Thymus (tissue), 11 donors: ENCODE data around the gene CSRNP3. TPM values are rescaled to one million over a fixed set of nuclear protein-coding genes. Genes with fewer than 3 reads are reported as not detected.

Experiments
- DNase-seq, 9 donors: peaks; one replicate each; pipeline ENCODE4 v3.0.0-alpha.2; 2013; ENCODE audit warnings: low spot score in 9 of 9, low read depth in 6 of 9, missing footprints in 1 of 9
- H3K27ac ChIP-seq, 2 donors: one replicate each; pipeline ENCODE4 v1.5.1; 2013; ENCODE audit warnings: control low read depth in 1 of 2, low read depth in 1 of 2, low read length in 1 of 2, mild to moderate bottlenecking in 1 of 2, moderate library complexity in 1 of 2
- H3K27me3 ChIP-seq, 2 donors: one replicate each; pipeline ENCODE4 v1.5.1; 2013; ENCODE audit warnings: low read length in 1 of 2; ENCODE audit not compliant: control insufficient read depth in 2 of 2, insufficient read depth in 1 of 2
- H3K36me3 ChIP-seq, 2 donors: one replicate each; pipeline ENCODE4 v1.5.1; 2013; ENCODE audit warnings: low read length in 1 of 2, mild to moderate bottlenecking in 1 of 2, moderate library complexity in 1 of 2; ENCODE audit not compliant: control insufficient read depth in 2 of 2, insufficient read depth in 2 of 2
- H3K4me1 ChIP-seq, 2 donors: one replicate each; pipeline ENCODE4 v1.5.1; 2013; ENCODE audit warnings: low read length in 2 of 2; ENCODE audit not compliant: control insufficient read depth in 2 of 2, insufficient read depth in 2 of 2
- H3K4me3 ChIP-seq, 2 donors: one replicate each; pipeline ENCODE4 v1.5.1; 2013; ENCODE audit warnings: low read length in 2 of 2, control low read depth in 1 of 2, mild to moderate bottlenecking in 1 of 2
- H3K9me3 ChIP-seq, 2 donors: one replicate each; pipeline ENCODE4 v1.5.1; 2013; ENCODE audit warnings: low read length in 1 of 2, mild to moderate bottlenecking in 1 of 2; ENCODE audit not compliant: control insufficient read depth in 2 of 2, insufficient read depth in 1 of 2
- WGBS: extraction: QIAGEN DNeasy Blood & Tissue Kit; methylation state at CpG from one replicate; pipeline ENCODE4 v1.1.7; 2013; 5-methylcytosine and 5-hydroxymethylcytosine counted together
- polyA plus RNA-seq: library from polyadenylated mRNA; stranded (reverse); fragments of 200-250 nt; gene quantifications from one replicate; pipeline ENCODE4 v1.2.3, GENCODE V29; 2013
- total RNA-seq: library from RNA; stranded (reverse); fragments of 120-200 nt; gene quantifications from one replicate; pipeline ENCODE4 v1.2.4, GENCODE V29; 2013
- donor health status: healthy.

CSRNP3 gene
- total and polyA plus RNA-seq, 2 donors = 0.68 to 1.7 TPM

- H3K27ac ChIP-seq = no peak overlapping the region
- WGBS = 99% methylated on average over 13 of the region's 13 CpGs
- no peaks in the 10 kb centered on the region for H3K36me3 ChIP-seq
- no peaks in the 10 kb centered on the region for H3K4me1 ChIP-seq
- H3K9me3 ChIP-seq = peaks cover 0 to 3% of the 10 kb centered on the region in 2 donors
- DNase-seq = no peak
- no peaks in the 10 kb centered on the region for H3K27me3 ChIP-seq
- H3K4me3 ChIP-seq = no peak overlapping the region
Measured at GRCh38 chr2:165678882-165679281, 209.4 kb downstream of the CSRNP3 start.

- Histone ChIP-seq H3K36me3 (no peaks in the 10 kb centered on the region), H3K4me1 (no peaks in the 10 kb centered on the region), H3K4me3 (no peak overlapping the region), H3K9me3 (peaks cover 0 to 3% of the 10 kb centered on the region in 2 donors), H3K27me3 (no peaks in the 10 kb centered on the region), H3K27ac (no peak overlapping the region)
- DNase-seq = no peak
- WGBS = 96% methylated on average over 2 of the region's 2 CpGs
Measured at GRCh38 chr2:165679621-165680020, 210.1 kb downstream of the CSRNP3 start.

- no peaks in the 10 kb centered on the region for H3K36me3 ChIP-seq
- H3K27ac ChIP-seq = no peak overlapping the region
- WGBS = 96% methylated on average over 1 of the region's 1 CpG
- no peaks in the 10 kb centered on the region for H3K27me3 ChIP-seq
- H3K4me3 ChIP-seq = no peak overlapping the region
- H3K9me3 ChIP-seq = peaks cover 0 to 3% of the 10 kb centered on the region in 2 donors
- no peaks in the 10 kb centered on the region for H3K4me1 ChIP-seq
- DNase-seq = no peak
Measured at GRCh38 chr2:165681841-165682240, 212.3 kb downstream of the CSRNP3 start.

GRCh38 chr2:165682546-165682945, 213.0 kb downstream of the CSRNP3 start:
- H3K4me3 ChIP-seq = no peak overlapping the region
- H3K27me3 ChIP-seq = no peaks in the 10 kb centered on the region
- peaks cover 0 to 3% of the 10 kb centered on the region in 2 donors for H3K9me3 ChIP-seq
- no peak overlapping the region for H3K27ac ChIP-seq
- no peak for DNase-seq
- no peaks in the 10 kb centered on the region for H3K4me1 ChIP-seq
- WGBS = 90% methylated on average over 1 of the region's 1 CpG
- no peaks in the 10 kb centered on the region for H3K36me3 ChIP-seq

- H3K27ac ChIP-seq = no peak overlapping the region
- H3K9me3 ChIP-seq = no peaks in the 10 kb centered on the region
- no peaks in the 10 kb centered on the region for H3K27me3 ChIP-seq
- no peak overlapping the region for H3K4me3 ChIP-seq
- 95% methylated on average over 2 of the region's 2 CpGs for WGBS
- DNase-seq = no peak
- H3K4me1 ChIP-seq = no peaks in the 10 kb centered on the region
- no peaks in the 10 kb centered on the region for H3K36me3 ChIP-seq
Measured at GRCh38 chr2:165686800-165687199, 217.3 kb downstream of the CSRNP3 start.

GRCh38 chr2:165687426-165688002, 218.0 kb downstream of the CSRNP3 start:
- WGBS = 88% methylated on average over 4 of the region's 4 CpGs
- no peak overlapping the region for H3K27ac ChIP-seq
- no peaks in the 10 kb centered on the region for H3K4me1 ChIP-seq
- no peaks in the 10 kb centered on the region for H3K9me3 ChIP-seq
- DNase-seq = no peak
- no peaks in the 10 kb centered on the region for H3K36me3 ChIP-seq
- no peaks in the 10 kb centered on the region for H3K27me3 ChIP-seq
- no peak overlapping the region for H3K4me3 ChIP-seq

GRCh38 chr2:165691615-165692014, 222.1 kb downstream of the CSRNP3 start:
- no peak overlapping the region for H3K27ac ChIP-seq
- no peaks in the 10 kb centered on the region for H3K9me3 ChIP-seq
- WGBS = 91% methylated on average over 7 of the region's 7 CpGs
- DNase-seq = no peak
- no peaks in the 10 kb centered on the region for H3K36me3 ChIP-seq
- H3K27me3 ChIP-seq = no peaks in the 10 kb centered on the region
- no peak overlapping the region for H3K4me3 ChIP-seq
- H3K4me1 ChIP-seq = no peaks in the 10 kb centered on the region

- 94% methylated on average over 3 of the region's 3 CpGs for WGBS
- Histone ChIP-seq H3K4me3 (no peak overlapping the region), H3K9me3 (no peaks in the 10 kb centered on the region), H3K36me3 (no peaks in the 10 kb centered on the region), H3K27ac (no peak overlapping the region), H3K27me3 (no peaks in the 10 kb centered on the region), H3K4me1 (no peaks in the 10 kb centered on the region)
- DNase-seq = no peak
Measured at GRCh38 chr2:165692906-165693305, 223.4 kb downstream of the CSRNP3 start.

- no peaks in the 10 kb centered on the region for H3K9me3 ChIP-seq
- no peaks in the 10 kb centered on the region for H3K36me3 ChIP-seq
- DNase-seq = no peak
- no peaks in the 10 kb centered on the region for H3K4me1 ChIP-seq
- 96% methylated on average over 1 of the region's 1 CpG for WGBS
- H3K27ac ChIP-seq = no peak overlapping the region
- H3K27me3 ChIP-seq = no peaks in the 10 kb centered on the region
- no peak overlapping the region for H3K4me3 ChIP-seq
Measured at GRCh38 chr2:165693838-165694237, 224.3 kb downstream of the CSRNP3 start.
